ENCODE measurements around the gene KY.

- TF ChIP-seq POLR2AphosphoS5 (IDR thresholded peaks at IDR 0.05; ENCODE audit: low read depth, low read length) (no peak), POLR2A (IDR thresholded peaks at IDR 0.05; ENCODE audit: low read depth, low read length) (no peak)
Measured at GRCh38 chr3:134568790-134569189, 82.0 kb downstream of the KY start.
